SK-N-SH (cell line): ENCODE results near the gene ETV6. TPM values are rescaled to one million over a fixed set of nuclear protein-coding genes. Genes with fewer than 3 reads are reported as not detected.

ENCODE experiments used
- CTCF ChIA-PET: fragments of 300-600, 350-600 bp; formaldehyde crosslinking; extraction: SDS; loops from one replicate; lab custom pipeline; 2021; lab: Yijun Ruan, JAX
- POLR2A ChIA-PET: fragments of 350-600 bp; sonication (Branson Sonifier 250); formaldehyde crosslinking; extraction: SDS; loops from one replicate; lab custom pipeline; 2020; ENCODE audit warnings: antibody characterized with exemption, inconsistent platforms; lab: Yijun Ruan, JAX
- DNase-seq: peaks from one replicate; pipeline ENCODE4 v3.0.0; 2012
- H2AFZ ChIP-seq: fragments of 200-600 bp; sonication (generic); 2 replicates; pipeline ENCODE4 v1.8.1; 2016; ENCODE audit warnings: antibody characterized with exemption, mild to moderate bottlenecking, low read depth
- H3F3A ChIP-seq: fragments of 200-600 bp; sonication (generic); replicated peaks from 2 replicates; pipeline ENCODE3; 2016; ENCODE audit warnings: antibody characterized with exemption, mild to moderate bottlenecking; ENCODE audit not compliant: insufficient read depth
- H3K27ac ChIP-seq, 2 experiments: fragments of 200-500 bp in 1 of 2; fragments of 200-600 bp in 1 of 2; sonication (Bioruptor generic) in 1 of 2; sonication (generic), shearing (Covaris generic) in 1 of 2; 2 replicates each; pipeline versions ENCODE4 v1.5.1 to v1.6.1; 2014 to 2016; ENCODE audit warnings: low read depth in 2 of 2, inconsistent platforms in 1 of 2, low read length in 1 of 2, mild to moderate bottlenecking in 1 of 2, mixed read lengths in 1 of 2
- H3K27me3 ChIP-seq: fragments of 200-600 bp; sonication (generic), shearing (Covaris generic); 2 replicates; pipeline ENCODE4 v1.6.1; 2016; ENCODE audit warnings: mixed run types; ENCODE audit not compliant: insufficient read depth
- H3K36me3 ChIP-seq, 2 experiments: fragments of 200-500 bp in 1 of 2; fragments of 200-600 bp in 1 of 2; sonication (Bioruptor generic) in 1 of 2; sonication (generic) in 1 of 2; replicated peaks in 1 of 2; 2 replicates each; pipeline versions ENCODE3 to v1.5.1; 2014 to 2016; ENCODE audit warnings: low read length in 1 of 2, mild to moderate bottlenecking in 1 of 2; ENCODE audit not compliant: insufficient read depth in 2 of 2, control insufficient read depth in 1 of 2
- H3K4me1 ChIP-seq, 2 experiments: fragments of 200-500 bp in 1 of 2; fragments of 200-600 bp in 1 of 2; sonication (Bioruptor generic) in 1 of 2; sonication (generic), shearing (Covaris generic) in 1 of 2; 2 replicates each; pipeline versions ENCODE4 v1.5.1 to v1.6.1; 2014 to 2016; ENCODE audit warnings: low read depth in 1 of 2, low read length in 1 of 2, mixed run types in 1 of 2; ENCODE audit not compliant: insufficient read depth in 2 of 2, control insufficient read depth in 1 of 2
- H3K4me2 ChIP-seq: fragments of 200-600 bp; sonication (generic), shearing (Covaris generic); 2 replicates; pipeline ENCODE4 v1.6.1; 2017; ENCODE audit warnings: mixed run types
- H3K4me3 ChIP-seq, 2 experiments: fragments of 200-500 bp in 1 of 2; fragments of 200-600 bp in 1 of 2; sonication (Bioruptor generic) in 1 of 2; sonication (generic), shearing (Covaris generic) in 1 of 2; 2 replicates each; pipeline versions ENCODE4 v1.5.1 to v1.8.1; 2014 to 2016; ENCODE audit warnings: low read depth in 2 of 2, inconsistent platforms in 1 of 2, low read length in 1 of 2, mild to moderate bottlenecking in 1 of 2, mixed read lengths in 1 of 2, moderate library complexity in 1 of 2
- H3K79me2 ChIP-seq: fragments of 200-600 bp; sonication (generic); 2 replicates; pipeline ENCODE4 v1.8.1; 2017; ENCODE audit warnings: mild to moderate bottlenecking; ENCODE audit not compliant: insufficient read depth
- H3K9ac ChIP-seq: fragments of 200-600 bp; sonication (generic); 2 replicates; pipeline ENCODE4 v1.6.1; 2017; ENCODE audit warnings: mixed run types
- H3K9me2 ChIP-seq: fragments of 200-600 bp; sonication (generic); 2 replicates; pipeline ENCODE4 v1.6.1; 2017; ENCODE audit warnings: mixed run types
- H3K9me3 ChIP-seq: fragments of 200-600 bp; sonication (generic); 2 replicates; pipeline ENCODE4 v1.6.1; 2017; ENCODE audit warnings: mixed run types, mild to moderate bottlenecking, moderate library complexity
- H4K20me1 ChIP-seq: fragments of 200-600 bp; sonication (generic); 2 replicates; pipeline ENCODE4 v1.6.1; 2017; ENCODE audit warnings: mild to moderate bottlenecking, mixed run types; ENCODE audit not compliant: insufficient read depth
- NFIC ChIP-seq: IDR thresholded peaks from 2 replicates; pipeline ENCODE4 v1.4.0; 2012; ENCODE audit warnings: borderline replicate concordance
- NRF1 ChIP-seq: IDR thresholded peaks from 2 replicates; pipeline ENCODE4 v1.6.1; 2012; ENCODE audit warnings: low read depth, mild to moderate bottlenecking, low read length
- RCOR1 ChIP-seq: fragments of 150-350 bp; IDR thresholded peaks from 2 replicates; pipeline ENCODE4 v1.6.1; 2017; ENCODE audit warnings: antibody characterized with exemption, low read length
- SIN3A ChIP-seq: IDR thresholded peaks from 2 replicates; pipeline ENCODE4 v1.6.1; 2012; ENCODE audit warnings: low read depth, mild to moderate bottlenecking, low read length, moderate library complexity, borderline replicate concordance
- SMC3 ChIP-seq: IDR thresholded peaks from 2 replicates; pipeline ENCODE4 v1.6.1; 2012; ENCODE audit warnings: low read depth, low read length, improper control_type of control experiment
- TCF12 ChIP-seq: IDR thresholded peaks from 2 replicates; pipeline ENCODE4 v1.4.0; 2012
- WGBS: methylation state at CpG from one replicate; pipeline ENCODE4 v1.1.6; 2017; ENCODE audit warnings: low lambda C conversion rate; 5-methylcytosine and 5-hydroxymethylcytosine counted together
- polyA plus RNA-seq, 3 experiments: library from polyadenylated mRNA; depleted of rRNA; stranded (reverse); fragments of >200 nt; gene quantifications; 2 replicates each; pipeline ENCODE4 v1.2.3, GENCODE V29; 2012
- TF ChIP-seq, protein P1 (sequence below): IDR thresholded peaks from 2 replicates; pipeline ENCODE4 v1.6.1; 2012; ENCODE audit warnings: mild to moderate bottlenecking, low read depth, low read length, moderate library complexity

The ETV6 gene
- polyA plus RNA-seq, 1 of the 3 experiments (the other 2 are of a cell fraction), result 4.0 TPM

DNA sequence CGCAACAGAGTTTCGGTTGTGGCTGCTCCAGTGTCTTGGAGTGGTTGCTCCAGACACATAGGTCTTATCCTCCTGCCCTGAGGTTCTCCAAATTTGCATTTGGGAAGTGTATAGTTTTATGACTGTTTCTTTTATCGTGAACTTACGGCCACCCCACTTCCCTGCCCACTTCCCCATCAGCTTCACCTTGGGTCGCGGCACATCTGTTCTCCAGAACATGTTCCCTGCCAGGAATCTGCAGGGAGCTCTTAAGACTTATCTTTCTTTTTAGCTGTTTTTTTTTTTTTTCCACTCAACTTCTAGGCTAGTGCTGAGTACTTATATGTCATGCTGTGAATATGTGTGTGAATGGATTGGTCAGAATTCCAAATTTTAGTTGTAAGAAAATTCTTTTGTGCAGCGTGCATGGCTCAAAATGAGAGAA is 75.4 kb downstream of the ETV6 start:
- no peak overlapping the region for H3K9ac ChIP-seq
- H3K27ac ChIP-seq, result peak overlapping the region; percentile 3 to 40; a peak in 2 of 4 replicates
- no peak overlapping the region for H3K4me2 ChIP-seq
- no peaks in the 10 kb centered on the region for H3K27me3 ChIP-seq
- 91% methylated on average over 7 of the region's 7 CpGs for WGBS
- no peak overlapping the region for H3K4me3 ChIP-seq
- ChIA-PET POLR2A (no interaction called here), CTCF (interaction anchor here (1.3 kb wide), 1 partner anchor 308 kb away, joined by 3 read pairs; no protein-coding TSS in a partner anchor)
- H3F3A ChIP-seq, result peaks cover 12% of the 10 kb centered on the region
- H3K9me2 ChIP-seq, result no peaks in the 10 kb centered on the region
- H3K36me3 ChIP-seq, result no peaks in the 10 kb centered on the region
- H2AFZ ChIP-seq, result no peak overlapping the region
- no peaks in the 10 kb centered on the region for H4K20me1 ChIP-seq
- peaks cover 96% of the 10 kb centered on the region for H3K79me2 ChIP-seq
- DNase-seq, result no peak
- peaks cover 21 to 29% of the 10 kb centered on the region in 2 experiments for H3K4me1 ChIP-seq
- H3K9me3 ChIP-seq, result no peaks in the 10 kb centered on the region
- TF ChIP-seq SMC3 (no peak), TCF12 (0 out of 2 replicates have a peak, but pooled peaks have one; percentile 18)

DNA sequence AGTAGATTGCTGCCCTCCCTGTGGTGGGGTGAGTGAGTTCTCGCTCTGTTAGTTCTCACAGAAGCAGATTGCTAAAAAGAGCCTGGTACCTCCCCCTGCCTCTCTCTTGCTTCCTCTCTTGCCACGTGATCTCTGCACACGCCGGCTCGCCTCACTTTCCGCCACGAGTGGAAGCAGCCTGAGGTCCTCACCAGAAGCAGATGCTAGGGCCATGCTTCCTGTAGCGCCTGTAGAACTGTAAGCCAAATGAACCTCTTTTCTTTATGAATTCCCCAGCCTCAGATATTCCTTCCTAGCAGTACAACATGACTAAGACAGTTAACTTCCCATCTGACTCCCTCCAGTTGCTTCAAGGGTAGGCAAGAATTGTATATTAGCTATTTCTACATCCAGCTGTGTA is 76.2 kb downstream of the ETV6 start:
- 97% methylated on average over 8 of the region's 8 CpGs for WGBS
- no peak overlapping the region for H2AFZ ChIP-seq

More for the DNA sequence above, 76.2 kb downstream of the ETV6 start:
- DNase-seq, result no peak
- Histone ChIP-seq H3K27ac (peak overlapping the region; percentile 3 to 16; a peak in 1 of 4 replicates), H3K79me2 (peaks cover 98% of the 10 kb centered on the region), H3K4me2 (no peak overlapping the region), H3K36me3 (no peaks in the 10 kb centered on the region), H3K4me1 (peaks cover 18 to 23% of the 10 kb centered on the region in 2 experiments; a peak in 2 of 4 replicates), H3F3A (peaks cover 6% of the 10 kb centered on the region), H4K20me1 (no peaks in the 10 kb centered on the region), H3K27me3 (no peaks in the 10 kb centered on the region), H3K4me3 (no peak overlapping the region), H3K9ac (no peak overlapping the region), H3K9me2 (no peaks in the 10 kb centered on the region), H3K9me3 (no peaks in the 10 kb centered on the region)
- ChIA-PET POLR2A (interaction anchor here (0.6 kb wide), 1 partner anchor 28 kb away, joined by 3 read pairs; no protein-coding TSS in a partner anchor), CTCF (interaction anchor here (0.6 to 1.3 kb wide), 4 partner anchors 9 to 308 kb away, joined by 3 to 4 read pairs (median 4); no protein-coding TSS in a partner anchor)
- TF ChIP-seq RCOR1 (no peak), NRF1 (no peak), SIN3A (no peak), NFIC (no peak)
- TF ChIP-seq, protein P1, sequence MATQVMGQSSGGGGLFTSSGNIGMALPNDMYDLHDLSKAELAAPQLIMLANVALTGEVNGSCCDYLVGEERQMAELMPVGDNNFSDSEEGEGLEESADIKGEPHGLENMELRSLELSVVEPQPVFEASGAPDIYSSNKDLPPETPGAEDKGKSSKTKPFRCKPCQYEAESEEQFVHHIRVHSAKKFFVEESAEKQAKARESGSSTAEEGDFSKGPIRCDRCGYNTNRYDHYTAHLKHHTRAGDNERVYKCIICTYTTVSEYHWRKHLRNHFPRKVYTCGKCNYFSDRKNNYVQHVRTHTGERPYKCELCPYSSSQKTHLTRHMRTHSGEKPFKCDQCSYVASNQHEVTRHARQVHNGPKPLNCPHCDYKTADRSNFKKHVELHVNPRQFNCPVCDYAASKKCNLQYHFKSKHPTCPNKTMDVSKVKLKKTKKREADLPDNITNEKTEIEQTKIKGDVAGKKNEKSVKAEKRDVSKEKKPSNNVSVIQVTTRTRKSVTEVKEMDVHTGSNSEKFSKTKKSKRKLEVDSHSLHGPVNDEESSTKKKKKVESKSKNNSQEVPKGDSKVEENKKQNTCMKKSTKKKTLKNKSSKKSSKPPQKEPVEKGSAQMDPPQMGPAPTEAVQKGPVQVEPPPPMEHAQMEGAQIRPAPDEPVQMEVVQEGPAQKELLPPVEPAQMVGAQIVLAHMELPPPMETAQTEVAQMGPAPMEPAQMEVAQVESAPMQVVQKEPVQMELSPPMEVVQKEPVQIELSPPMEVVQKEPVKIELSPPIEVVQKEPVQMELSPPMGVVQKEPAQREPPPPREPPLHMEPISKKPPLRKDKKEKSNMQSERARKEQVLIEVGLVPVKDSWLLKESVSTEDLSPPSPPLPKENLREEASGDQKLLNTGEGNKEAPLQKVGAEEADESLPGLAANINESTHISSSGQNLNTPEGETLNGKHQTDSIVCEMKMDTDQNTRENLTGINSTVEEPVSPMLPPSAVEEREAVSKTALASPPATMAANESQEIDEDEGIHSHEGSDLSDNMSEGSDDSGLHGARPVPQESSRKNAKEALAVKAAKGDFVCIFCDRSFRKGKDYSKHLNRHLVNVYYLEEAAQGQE, result no peak
